ENCODE measurements around the gene SERPINB8.
"Not testable (repeated sequence)": the region's sequence is repeated elsewhere in the genome, so short reads cannot be mapped to it uniquely, and the experiment has no call there.

SERPINB8 gene

DNA sequence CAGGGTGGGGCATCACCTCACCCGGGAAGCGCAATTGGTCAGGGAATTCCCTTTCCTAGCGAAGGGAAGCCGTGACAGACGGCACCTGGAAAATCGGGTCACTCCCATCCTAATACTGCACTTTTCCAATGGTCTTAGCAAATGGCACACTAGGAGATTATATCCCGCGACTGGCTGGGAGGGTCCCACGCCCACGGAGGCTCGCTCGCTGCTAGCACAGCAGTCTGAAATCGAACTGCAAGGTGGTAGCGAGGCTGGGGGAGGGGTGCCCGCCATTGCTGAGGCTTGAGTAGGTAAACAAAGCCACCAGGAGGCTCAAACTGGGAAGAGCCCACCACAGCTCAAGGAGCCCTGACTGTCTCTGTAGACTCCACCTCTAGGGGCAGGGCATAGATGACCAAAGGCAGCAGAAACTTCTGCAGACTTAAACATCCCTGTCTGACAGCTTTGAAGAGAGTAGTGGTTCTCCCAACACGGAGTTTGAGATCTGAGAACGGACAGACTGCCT, 29.3 kb upstream of the SERPINB8 start:
- not testable (repeated sequence) for H3K27ac ChIP-seq (ENCODE audit: low read depth, low read length); H3K9me3 ChIP-seq (ENCODE audit: control insufficient read depth in 5 of 5, low read length in 5 of 5); H3K4me3 ChIP-seq (ENCODE audit: low read depth in 1 of 5, low read length in 5 of 5); H3K36me3 ChIP-seq (ENCODE audit: control insufficient read depth in 5 of 5, insufficient read depth in 5 of 5, low read length in 5 of 5); H3K9ac ChIP-seq (ENCODE audit: low read length in 5 of 5)
- Histone ChIP-seq H3K27me3 (ENCODE audit: control insufficient read depth in 5 of 5, insufficient read depth in 4 of 5, low read length in 5 of 5) (peaks cover 4 to 18% (median 8%) of the 10 kb centered on the region in 5 donors), H3K4me1 (ENCODE audit: control insufficient read depth in 5 of 5, insufficient read depth in 5 of 5, low read length in 5 of 5) (peaks cover 0 to 13% (median 10%) of the 10 kb centered on the region in 5 donors)

- Histone ChIP-seq H3K27me3 (ENCODE audit: control insufficient read depth in 5 of 5, insufficient read depth in 4 of 5, low read length in 5 of 5) (peaks cover 0 to 3% (median 0%) of the 10 kb centered on the region in 5 donors), H3K4me1 (ENCODE audit: control insufficient read depth in 5 of 5, insufficient read depth in 5 of 5, low read length in 5 of 5) (peaks cover 0 to 10% (median 6%) of the 10 kb centered on the region in 5 donors), H3K36me3 (ENCODE audit: control insufficient read depth in 5 of 5, insufficient read depth in 5 of 5, low read length in 5 of 5) (no peaks in the 10 kb centered on the region), H3K9ac (ENCODE audit: low read length in 5 of 5) (no peak overlapping the region), H3K9me3 (ENCODE audit: control insufficient read depth in 5 of 5, low read length in 5 of 5) (no peaks in the 10 kb centered on the region), H3K4me3 (ENCODE audit: low read depth in 1 of 5, low read length in 5 of 5) (no peak overlapping the region), H3K27ac (ENCODE audit: low read depth, low read length) (no peak overlapping the region)
Observed at GRCh38 chr18:63947051-63947790, 22.7 kb upstream of the SERPINB8 start.

GRCh38 chr18:63949068-63949737, 20.7 kb upstream of the SERPINB8 start, which contains the start of gene HMSD:
Gene HMSD, plus strand, starts transcription at chr18:63949301. Its CDS starts 4,155 bp downstream, at chr18:63953456.
- H3K9me3 ChIP-seq (ENCODE audit: control insufficient read depth in 5 of 5, low read length in 5 of 5), result no peaks in the 10 kb centered on the region
- peaks cover 0 to 1% (median 0%) of the 10 kb centered on the region in 5 donors for H3K27me3 ChIP-seq (ENCODE audit: control insufficient read depth in 5 of 5, insufficient read depth in 4 of 5, low read length in 5 of 5)
- peak within 1 kb of the TSS in 1 of 5 donors; percentile 8 for H3K9ac ChIP-seq (ENCODE audit: low read length in 5 of 5)
- H3K36me3 ChIP-seq (ENCODE audit: control insufficient read depth in 5 of 5, insufficient read depth in 5 of 5, low read length in 5 of 5), result no peaks in the 10 kb centered on the region
- peaks cover 0 to 10% (median 6%) of the 10 kb centered on the region in 5 donors for H3K4me1 ChIP-seq (ENCODE audit: control insufficient read depth in 5 of 5, insufficient read depth in 5 of 5, low read length in 5 of 5)
- H3K4me3 ChIP-seq (ENCODE audit: low read depth in 1 of 5, low read length in 5 of 5), result peak within 1 kb of the TSS in 4 of 5 donors; percentile 28 to 40 (median 37)
- no peak within 1 kb of the TSS for H3K27ac ChIP-seq (ENCODE audit: low read depth, low read length)

GRCh38 chr18:63951302-63951705, 18.6 kb upstream of the SERPINB8 start:
- Histone ChIP-seq H3K9me3 (ENCODE audit: control insufficient read depth in 5 of 5, low read length in 5 of 5) (no peaks in the 10 kb centered on the region), H3K36me3 (ENCODE audit: control insufficient read depth in 5 of 5, insufficient read depth in 5 of 5, low read length in 5 of 5) (no peaks in the 10 kb centered on the region), H3K4me3 (ENCODE audit: low read depth in 1 of 5, low read length in 5 of 5) (no peak overlapping the region), H3K27me3 (ENCODE audit: control insufficient read depth in 5 of 5, insufficient read depth in 4 of 5, low read length in 5 of 5) (peaks cover 0 to 4% (median 0%) of the 10 kb centered on the region in 5 donors), H3K9ac (ENCODE audit: low read length in 5 of 5) (no peak overlapping the region), H3K27ac (ENCODE audit: low read depth, low read length) (no peak overlapping the region), H3K4me1 (ENCODE audit: control insufficient read depth in 5 of 5, insufficient read depth in 5 of 5, low read length in 5 of 5) (peaks cover 0 to 14% (median 6%) of the 10 kb centered on the region in 5 donors)

DNA sequence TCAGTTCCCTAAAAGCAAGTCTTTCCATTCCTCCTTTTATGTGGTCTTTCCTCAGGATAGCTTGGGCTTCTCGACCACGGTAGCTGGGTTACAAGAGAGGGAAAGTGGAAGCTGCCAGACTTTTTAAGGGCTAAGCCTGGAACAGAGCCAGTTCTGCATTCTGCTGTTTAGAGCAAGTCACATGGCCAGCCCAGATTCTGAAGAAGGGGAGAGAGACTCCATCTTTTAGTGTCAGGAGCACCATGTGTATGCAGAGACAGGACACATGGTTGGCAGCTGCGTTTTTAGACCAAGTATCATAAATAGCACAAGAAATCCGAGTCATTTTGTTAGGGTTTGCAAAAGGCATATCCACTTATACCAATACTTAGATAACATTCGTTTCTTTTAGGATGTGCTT, 16.1 kb upstream of the SERPINB8 start:
- peak overlapping the region in 1 of 5 donors; percentile 29 for H3K4me3 ChIP-seq (ENCODE audit: low read depth in 1 of 5, low read length in 5 of 5)
- no peak overlapping the region for H3K9ac ChIP-seq (ENCODE audit: low read length in 5 of 5)
- no peak overlapping the region for H3K27ac ChIP-seq (ENCODE audit: low read depth, low read length)
- peaks cover 0 to 13% (median 5%) of the 10 kb centered on the region in 5 donors for H3K4me1 ChIP-seq (ENCODE audit: control insufficient read depth in 5 of 5, insufficient read depth in 5 of 5, low read length in 5 of 5)
- H3K27me3 ChIP-seq (ENCODE audit: control insufficient read depth in 5 of 5, insufficient read depth in 4 of 5, low read length in 5 of 5), result peaks cover 0 to 9% (median 0%) of the 10 kb centered on the region in 5 donors
- H3K36me3 ChIP-seq (ENCODE audit: control insufficient read depth in 5 of 5, insufficient read depth in 5 of 5, low read length in 5 of 5), result no peaks in the 10 kb centered on the region
- no peaks in the 10 kb centered on the region for H3K9me3 ChIP-seq (ENCODE audit: control insufficient read depth in 5 of 5, low read length in 5 of 5)

GRCh38 chr18:63956755-63957154, 13.1 kb upstream of the SERPINB8 start:
- peaks cover 0 to 5% (median 0%) of the 10 kb centered on the region in 5 donors for H3K4me1 ChIP-seq (ENCODE audit: control insufficient read depth in 5 of 5, insufficient read depth in 5 of 5, low read length in 5 of 5)
- H3K4me3 ChIP-seq (ENCODE audit: low read depth in 1 of 5, low read length in 5 of 5), result no peak overlapping the region
- H3K27ac ChIP-seq (ENCODE audit: low read depth, low read length), result no peak overlapping the region
- H3K36me3 ChIP-seq (ENCODE audit: control insufficient read depth in 5 of 5, insufficient read depth in 5 of 5, low read length in 5 of 5), result no peaks in the 10 kb centered on the region
- H3K9ac ChIP-seq (ENCODE audit: low read length in 5 of 5), result no peak overlapping the region
- peaks cover 0 to 10% (median 4%) of the 10 kb centered on the region in 5 donors for H3K27me3 ChIP-seq (ENCODE audit: control insufficient read depth in 5 of 5, insufficient read depth in 4 of 5, low read length in 5 of 5)
- H3K9me3 ChIP-seq (ENCODE audit: control insufficient read depth in 5 of 5, low read length in 5 of 5), result no peaks in the 10 kb centered on the region

DNA sequence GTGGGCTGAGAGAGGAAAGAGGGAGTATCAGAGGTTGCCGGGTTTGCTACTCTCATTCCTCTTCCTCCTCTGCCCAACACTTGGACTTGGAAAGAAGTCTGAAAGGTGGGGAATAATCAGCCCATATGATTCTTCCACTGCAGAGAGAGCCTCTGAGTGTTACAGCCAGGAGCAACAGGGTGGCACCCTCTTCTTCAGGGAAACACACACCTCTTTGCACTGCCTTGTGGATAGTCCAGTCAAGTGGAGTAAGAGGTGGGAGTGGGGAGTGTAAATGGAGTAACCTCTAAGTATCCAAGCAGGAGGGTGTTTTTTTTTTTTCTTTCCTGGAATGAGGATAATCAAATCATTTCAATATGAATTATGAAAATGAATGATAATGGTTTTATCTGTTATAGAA, 9.0 kb upstream of the SERPINB8 start:
- no peak overlapping the region for H3K9ac ChIP-seq (ENCODE audit: low read length in 5 of 5)
- no peaks in the 10 kb centered on the region for H3K36me3 ChIP-seq (ENCODE audit: control insufficient read depth in 5 of 5, insufficient read depth in 5 of 5, low read length in 5 of 5)
- H3K27ac ChIP-seq (ENCODE audit: low read depth, low read length), result no peak overlapping the region
- no peak overlapping the region for H3K4me3 ChIP-seq (ENCODE audit: low read depth in 1 of 5, low read length in 5 of 5)
- H3K27me3 ChIP-seq (ENCODE audit: control insufficient read depth in 5 of 5, insufficient read depth in 4 of 5, low read length in 5 of 5), result peaks cover 0 to 10% (median 1%) of the 10 kb centered on the region in 5 donors
- no peaks in the 10 kb centered on the region for H3K9me3 ChIP-seq (ENCODE audit: control insufficient read depth in 5 of 5, low read length in 5 of 5)
- H3K4me1 ChIP-seq (ENCODE audit: control insufficient read depth in 5 of 5, insufficient read depth in 5 of 5, low read length in 5 of 5), result peaks cover 0 to 2% (median 0%) of the 10 kb centered on the region in 5 donors

DNA sequence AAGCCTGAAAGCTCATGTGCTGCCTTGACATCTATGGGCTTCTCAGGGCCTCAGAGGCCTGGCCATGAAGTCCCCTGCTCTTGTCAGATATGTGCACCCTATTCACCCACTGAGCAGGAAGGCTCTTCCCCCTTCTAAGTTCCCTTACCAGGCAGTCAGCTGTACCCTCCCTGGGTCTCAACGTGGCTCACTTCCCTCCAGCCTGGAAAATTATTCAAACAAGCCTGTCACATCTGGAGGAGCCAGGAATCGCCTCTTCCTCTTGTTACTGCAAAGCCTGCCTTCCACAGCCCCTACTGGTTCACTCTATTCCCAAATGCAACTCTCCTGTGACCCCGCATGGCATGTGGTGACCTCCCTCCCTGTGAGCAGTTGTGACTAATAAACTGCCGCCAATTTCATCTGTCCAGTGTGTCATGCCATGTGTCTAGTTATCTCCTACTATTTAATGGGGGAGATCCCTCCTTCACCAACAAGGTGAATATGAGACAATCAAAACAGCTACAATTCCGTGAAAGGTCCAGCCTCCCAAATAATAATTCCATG, 8.4 kb upstream of the SERPINB8 start:
- H3K9ac ChIP-seq (ENCODE audit: low read length in 5 of 5), result peak overlapping the region in 1 of 5 donors; percentile 38

GRCh38 chr18:63962137-63962536, 7.7 kb upstream of the SERPINB8 start:
- Histone ChIP-seq H3K9me3 (ENCODE audit: control insufficient read depth in 5 of 5, low read length in 5 of 5) (no peaks in the 10 kb centered on the region), H3K27ac (ENCODE audit: low read depth, low read length) (no peak overlapping the region), H3K27me3 (ENCODE audit: control insufficient read depth in 5 of 5, insufficient read depth in 4 of 5, low read length in 5 of 5) (peaks cover 0 to 10% (median 2%) of the 10 kb centered on the region in 5 donors), H3K4me3 (ENCODE audit: low read depth in 1 of 5, low read length in 5 of 5) (no peak overlapping the region), H3K4me1 (ENCODE audit: control insufficient read depth in 5 of 5, insufficient read depth in 5 of 5, low read length in 5 of 5) (no peaks in the 10 kb centered on the region), H3K36me3 (ENCODE audit: control insufficient read depth in 5 of 5, insufficient read depth in 5 of 5, low read length in 5 of 5) (no peaks in the 10 kb centered on the region), H3K9ac (ENCODE audit: low read length in 5 of 5) (no peak overlapping the region)

More for the DNA sequence above, 8.4 kb upstream of the SERPINB8 start:
- Histone ChIP-seq H3K4me1 (ENCODE audit: control insufficient read depth in 5 of 5, insufficient read depth in 5 of 5, low read length in 5 of 5) (no peaks in the 10 kb centered on the region), H3K9me3 (ENCODE audit: control insufficient read depth in 5 of 5, low read length in 5 of 5) (no peaks in the 10 kb centered on the region), H3K4me3 (ENCODE audit: low read depth in 1 of 5, low read length in 5 of 5) (no peak overlapping the region), H3K36me3 (ENCODE audit: control insufficient read depth in 5 of 5, insufficient read depth in 5 of 5, low read length in 5 of 5) (no peaks in the 10 kb centered on the region), H3K27ac (ENCODE audit: low read depth, low read length) (no peak overlapping the region), H3K27me3 (ENCODE audit: control insufficient read depth in 5 of 5, insufficient read depth in 4 of 5, low read length in 5 of 5) (peaks cover 0 to 10% (median 3%) of the 10 kb centered on the region in 5 donors)
